Stimulated activated CD8-positive, alpha-beta memory T cell treated with anti-CD3 and anti-CD28 coated beads, Interleukin-4, amount 100 ng/mL, for 1 hour (primary cell): ENCODE results near the gene CYP4A11.
"Not testable (repeated sequence)": the region's sequence is repeated elsewhere in the genome, so short reads cannot be mapped to it uniquely, and the experiment has no call there.

Experiments
- DNase-seq, 2 donors: peaks; one replicate each; pipeline ENCODE4 v3.0.0-alpha.2; 2020; ENCODE audit warnings: low read depth in 2 of 2, low spot score in 1 of 2

CYP4A11 gene

GRCh38 chr1:46941135-46941694 lies at the start of gene CYP4A11:
CYP4A11 (minus strand) TSS chr1:46941476; CDS start chr1:46941433, 43 bp downstream.
- no peak for DNase-seq

GRCh38 chr1:46990541-46990940 lies 49.3 kb upstream of the CYP4A11 start:
- DNase-seq: not testable (repeated sequence)

GRCh38 chr1:46983830-46984586 lies 42.7 kb upstream of the CYP4A11 start:
- no peak for DNase-seq

- DNase-seq: no peak
Measured at GRCh38 chr1:46983166-46983829, 42.0 kb upstream of the CYP4A11 start.

GRCh38 chr1:46969014-46969619 lies 27.8 kb upstream of the CYP4A11 start:
- DNase-seq: no peak

GRCh38 chr1:46962272-46962671 lies 21.0 kb upstream of the CYP4A11 start:
- DNase-seq: not testable (repeated sequence)

GRCh38 chr1:46961066-46961758 lies 19.9 kb upstream of the CYP4A11 start:
- no peak for DNase-seq

- no peak for DNase-seq
Measured at GRCh38 chr1:46960250-46960649, 19.0 kb upstream of the CYP4A11 start.

- not testable (repeated sequence) for DNase-seq
Measured at GRCh38 chr1:46955116-46955515, 13.8 kb upstream of the CYP4A11 start.

- DNase-seq: not testable (repeated sequence)
Measured at GRCh38 chr1:46953847-46954246, 12.6 kb upstream of the CYP4A11 start.

GRCh38 chr1:46949417-46949666 lies 8.1 kb upstream of the CYP4A11 start:
- DNase-seq: not testable (repeated sequence)

- DNase-seq: no peak
Measured at GRCh38 chr1:46948629-46949416, 7.5 kb upstream of the CYP4A11 start.

- not testable (repeated sequence) for DNase-seq
Measured at GRCh38 chr1:46947706-46948105, 6.4 kb upstream of the CYP4A11 start.

GRCh38 chr1:46942086-46942485 lies 810 bp upstream of the CYP4A11 start:
- no peak for DNase-seq

- DNase-seq: no peak
Measured at GRCh38 chr1:46940307-46940706, 969 bp downstream of the CYP4A11 start.

- no peak for DNase-seq
Measured at GRCh38 chr1:46937270-46937669, 4.0 kb downstream of the CYP4A11 start.

GRCh38 chr1:46936788-46937187 lies 4.5 kb downstream of the CYP4A11 start:
- no peak for DNase-seq

GRCh38 chr1:46934852-46935251 lies 6.4 kb downstream of the CYP4A11 start:
- not testable (repeated sequence) for DNase-seq

GRCh38 chr1:46932020-46932419 lies 9.3 kb downstream of the CYP4A11 start:
- not testable (repeated sequence) for DNase-seq

GRCh38 chr1:46931151-46931550 lies 10.1 kb downstream of the CYP4A11 start:
- DNase-seq: no peak
